Endothelial cell of umbilical vein (primary cell): Measurements from ENCODE around the gene ABCA7. TPM values are rescaled to one million over a fixed set of nuclear protein-coding genes. Genes with fewer than 3 reads are reported as not detected.

Experiments used
- BruUV-seq: library from RNA; stranded (reverse); fragments of 400-500 nt; replicated peaks from 2 replicates; lab custom pipeline; 2021; lab: Mats Ljungman, UMichigan
- CTCF ChIA-PET: fragments of 300-600, 350-600 bp; sonication (Branson Sonifier 250); formaldehyde crosslinking; loops from one replicate; lab custom pipeline; 2021; ENCODE audit warnings: antibody characterized with exemption, inconsistent platforms; lab: Charles Lee
- POLR2A ChIA-PET: fragments of 300-600, 350-600 bp; sonication (Branson Sonifier 250); formaldehyde crosslinking; loops from one replicate; lab custom pipeline; 2021; ENCODE audit warnings: antibody characterized with exemption, inconsistent platforms; lab: Charles Lee
- DNase-seq: peaks from one replicate; pipeline ENCODE4 v3.0.0-alpha.2; 2011; ENCODE audit warnings: low read depth, low spot score
- FAIRE-seq: peaks from 2 replicates; lab custom pipeline; 2011; peaks lifted over from hg19 to GRCh38; lab: Jason Lieb, UNC
- H2AFZ ChIP-seq: 2 replicates; pipeline ENCODE4 v1.6.0; 2012; ENCODE audit warnings: low read depth, low read length, control low read depth, inconsistent platforms
- H3K27ac ChIP-seq: 2 replicates; pipeline ENCODE4 v1.5.1; 2011; ENCODE audit warnings: low read depth, mild to moderate bottlenecking, control low read depth, low read length, moderate library complexity; ENCODE audit not compliant: insufficient read depth
- H3K27me3 ChIP-seq, 2 experiments: 2 replicates each; pipeline versions ENCODE4 v1.6.0 to v1.6.1; 2011; ENCODE audit warnings: low read length in 2 of 2, mixed read lengths in 1 of 2; ENCODE audit not compliant: control insufficient read depth in 2 of 2, insufficient read depth in 2 of 2
- H3K36me3 ChIP-seq, 2 experiments: 2 replicates in 1 of 2; 3 replicates in 1 of 2; pipeline ENCODE4 v1.5.1; 2011; ENCODE audit warnings: low read length in 2 of 2, mild to moderate bottlenecking in 1 of 2, moderate library complexity in 1 of 2; ENCODE audit not compliant: control insufficient read depth in 2 of 2, insufficient read depth in 2 of 2; ENCODE audit errors: extremely low read depth in 1 of 2
- H3K4me1 ChIP-seq: 3 replicates; pipeline ENCODE4 v1.5.1; 2011; ENCODE audit warnings: mild to moderate bottlenecking, low read length; ENCODE audit not compliant: control insufficient read depth, insufficient read depth; ENCODE audit errors: extremely low read depth
- H3K4me2 ChIP-seq: 2 replicates; pipeline ENCODE4 v1.6.1; 2011; ENCODE audit warnings: low read length, control low read depth, mixed read lengths; ENCODE audit not compliant: insufficient read depth
- H3K4me3 ChIP-seq, 3 experiments: fragments of 200-600 bp in 1 of 3; sonication (generic), shearing (Covaris generic) in 1 of 3; replicated peaks in 1 of 3; 2 replicates each; pipeline ENCODE4 v1.5.1; 2011 to 2016; ENCODE audit warnings: control low read depth in 3 of 3, low read length in 3 of 3, mild to moderate bottlenecking in 2 of 3, inconsistent platforms in 1 of 3, low read depth in 1 of 3, moderate library complexity in 1 of 3; ENCODE audit not compliant: insufficient read depth in 1 of 3
- H3K79me2 ChIP-seq: 2 replicates; pipeline ENCODE4 v1.6.0; 2012; ENCODE audit warnings: low read length, inconsistent platforms; ENCODE audit not compliant: control insufficient read depth, insufficient read depth
- H3K9ac ChIP-seq: replicated peaks from 2 replicates; pipeline ENCODE3; 2011; ENCODE audit warnings: low read length, control low read depth; ENCODE audit not compliant: insufficient read depth; ENCODE audit errors: extremely low read depth
- H3K9me1 ChIP-seq: replicated peaks from 3 replicates; pipeline ENCODE4 v1.6.0; 2011; ENCODE audit warnings: mild to moderate bottlenecking, low read length; ENCODE audit not compliant: control insufficient read depth, insufficient read depth; ENCODE audit errors: extremely low read depth
- H3K9me3 ChIP-seq: replicated peaks from 2 replicates; pipeline ENCODE4 v1.5.1; 2012; ENCODE audit warnings: low read length, inconsistent platforms; ENCODE audit not compliant: control insufficient read depth, insufficient read depth
- H4K20me1 ChIP-seq: replicated peaks from 2 replicates; pipeline ENCODE3; 2011; ENCODE audit warnings: mild to moderate bottlenecking, low read length; ENCODE audit not compliant: control insufficient read depth, insufficient read depth; ENCODE audit errors: extremely low read depth
- EZH2 ChIP-seq: IDR thresholded peaks from 2 replicates; pipeline ENCODE4 v1.6.1; 2012; ENCODE audit warnings: borderline replicate concordance, low read depth, mild to moderate bottlenecking, moderate library complexity, low read length, inconsistent platforms; ENCODE audit not compliant: severe bottlenecking
- FOS ChIP-seq: IDR thresholded peaks from 2 replicates; pipeline ENCODE4 v1.6.1; 2011; ENCODE audit warnings: mild to moderate bottlenecking, low read length, moderate library complexity, borderline replicate concordance; ENCODE audit not compliant: insufficient read depth
- MAX ChIP-seq: IDR thresholded peaks from 2 replicates; pipeline ENCODE4 v1.6.1; 2011; ENCODE audit not compliant: insufficient read depth, insufficient read length
- MYC ChIP-seq: IDR thresholded peaks from one replicate; pipeline ENCODE4 v1.6.1; 2011; ENCODE audit warnings: mild to moderate bottlenecking, low read depth, low read length
- POLR2A ChIP-seq: IDR thresholded peaks from 2 replicates; pipeline ENCODE4 v1.6.1; 2012; ENCODE audit warnings: low read depth, mild to moderate bottlenecking, control low read depth, low read length
- dilution Hi-C: fragments of 300-500 bp; cut with MboI; formaldehyde crosslinking; loops from one replicate; pipeline ENCODE4 v1.15.0; 2019; ENCODE audit warnings: low sequenced_read_pairs; ENCODE audit not compliant: extremely low pct_ligation_motif_present
- intact Hi-C: fragments of 100-400 bp; cut with micrococcal nuclease; formaldehyde crosslinking; loops from one replicate; pipeline ENCODE4 v1.10.0; 2022
- polyA plus RNA-seq, 4 experiments: library from polyadenylated mRNA; depleted of rRNA in 3 of 4; stranded (reverse) in 3 of 4; unstranded in 1 of 4; fragments of >200 nt; gene quantifications; 2 replicates each; pipeline versions ENCODE4 v1.2.1 to v1.2.3, GENCODE V29; 2011 to 2012; ENCODE audit warnings: missing spikeins in 1 of 4
- total RNA-seq: library from RNA; stranded (reverse); gene quantifications from 2 replicates; pipeline ENCODE4 v1.2.3, GENCODE V29; 2021

The ABCA7 gene
- total and polyA plus RNA-seq, 2 donors (not counting 3 experiments of a cell fraction or from before 2014, with no cell fraction given) = 5.7 to 9.8 TPM

- ChIA-PET CTCF (no interaction called here), POLR2A (interaction anchor here (0.5 kb wide), 1 partner anchor 865 kb away, joined by 7 read pairs; no protein-coding TSS in a partner anchor)
- Histone ChIP-seq H3K79me2 (no peaks in the 10 kb centered on the region), H3K9me3 (no peaks in the 10 kb centered on the region), H2AFZ (no peak overlapping the region), H3K4me1 (no peaks in the 10 kb centered on the region), H3K4me3 (no peak overlapping the region), H3K36me3 (peaks cover 0 to 5% of the 10 kb centered on the region in 2 experiments), H3K27me3 (peaks cover 17 to 21% of the 10 kb centered on the region in 2 experiments), H4K20me1 (no peaks in the 10 kb centered on the region), H3K27ac (no peak overlapping the region), H3K9ac (no peak overlapping the region), H3K9me1 (no peaks in the 10 kb centered on the region), H3K4me2 (no peak overlapping the region)
- dilution Hi-C loops = no loop called here
- no peak for FAIRE-seq
- TF ChIP-seq MAX (no peak), FOS (no peak), POLR2A (no peak), EZH2 (no peak), MYC (no peak)
- intact Hi-C loops = loop anchor here (5.0 kb wide), 1 partner anchor 247 kb away; the partner anchor contains the start of gene ATP5F1D
- BruUV-seq = no TSS peak
- DNase-seq = no peak
Observed at GRCh38 chr19:995051-995827, 44.7 kb upstream of the ABCA7 start.
